Endothelial cell of umbilical vein (primary cell): Measurements from ENCODE around the gene DPY19L3. TPM values are rescaled to one million over a fixed set of nuclear protein-coding genes. Genes with fewer than 3 reads are reported as not detected.
A peak's percentile ranks its signal among the peaks of the same experiment; 100 is the strongest.

ENCODE experiments used
- BruUV-seq: library from RNA; stranded (reverse); fragments of 400-500 nt; replicated peaks from 2 replicates; lab custom pipeline; 2021; lab: Mats Ljungman, UMichigan
- CTCF ChIA-PET: fragments of 300-600, 350-600 bp; sonication (Branson Sonifier 250); formaldehyde crosslinking; loops from one replicate; lab custom pipeline; 2021; ENCODE audit warnings: antibody characterized with exemption, inconsistent platforms; lab: Charles Lee
- POLR2A ChIA-PET: fragments of 300-600, 350-600 bp; sonication (Branson Sonifier 250); formaldehyde crosslinking; loops from one replicate; lab custom pipeline; 2021; ENCODE audit warnings: antibody characterized with exemption, inconsistent platforms; lab: Charles Lee
- DNase-seq: peaks from one replicate; pipeline ENCODE4 v3.0.0-alpha.2; 2011; ENCODE audit warnings: low read depth, low spot score
- FAIRE-seq: peaks from 2 replicates; lab custom pipeline; 2011; peaks lifted over from hg19 to GRCh38; lab: Jason Lieb, UNC
- H2AFZ ChIP-seq: 2 replicates; pipeline ENCODE4 v1.6.0; 2012; ENCODE audit warnings: low read depth, low read length, control low read depth, inconsistent platforms
- H3K27ac ChIP-seq: 2 replicates; pipeline ENCODE4 v1.5.1; 2011; ENCODE audit warnings: low read depth, mild to moderate bottlenecking, control low read depth, low read length, moderate library complexity; ENCODE audit not compliant: insufficient read depth
- H3K27me3 ChIP-seq, 2 experiments: 2 replicates each; pipeline versions ENCODE4 v1.6.0 to v1.6.1; 2011; ENCODE audit warnings: low read length in 2 of 2, mixed read lengths in 1 of 2; ENCODE audit not compliant: control insufficient read depth in 2 of 2, insufficient read depth in 2 of 2
- H3K36me3 ChIP-seq, 2 experiments: 2 replicates in 1 of 2; 3 replicates in 1 of 2; pipeline ENCODE4 v1.5.1; 2011; ENCODE audit warnings: low read length in 2 of 2, mild to moderate bottlenecking in 1 of 2, moderate library complexity in 1 of 2; ENCODE audit not compliant: control insufficient read depth in 2 of 2, insufficient read depth in 2 of 2; ENCODE audit errors: extremely low read depth in 1 of 2
- H3K4me1 ChIP-seq: 3 replicates; pipeline ENCODE4 v1.5.1; 2011; ENCODE audit warnings: mild to moderate bottlenecking, low read length; ENCODE audit not compliant: control insufficient read depth, insufficient read depth; ENCODE audit errors: extremely low read depth
- H3K4me2 ChIP-seq: 2 replicates; pipeline ENCODE4 v1.6.1; 2011; ENCODE audit warnings: low read length, control low read depth, mixed read lengths; ENCODE audit not compliant: insufficient read depth
- H3K4me3 ChIP-seq, 3 experiments: fragments of 200-600 bp in 1 of 3; sonication (generic), shearing (Covaris generic) in 1 of 3; replicated peaks in 1 of 3; 2 replicates each; pipeline ENCODE4 v1.5.1; 2011 to 2016; ENCODE audit warnings: control low read depth in 3 of 3, low read length in 3 of 3, mild to moderate bottlenecking in 2 of 3, inconsistent platforms in 1 of 3, low read depth in 1 of 3, moderate library complexity in 1 of 3; ENCODE audit not compliant: insufficient read depth in 1 of 3
- H3K79me2 ChIP-seq: 2 replicates; pipeline ENCODE4 v1.6.0; 2012; ENCODE audit warnings: low read length, inconsistent platforms; ENCODE audit not compliant: control insufficient read depth, insufficient read depth
- H3K9ac ChIP-seq: replicated peaks from 2 replicates; pipeline ENCODE3; 2011; ENCODE audit warnings: low read length, control low read depth; ENCODE audit not compliant: insufficient read depth; ENCODE audit errors: extremely low read depth
- H3K9me1 ChIP-seq: replicated peaks from 3 replicates; pipeline ENCODE4 v1.6.0; 2011; ENCODE audit warnings: mild to moderate bottlenecking, low read length; ENCODE audit not compliant: control insufficient read depth, insufficient read depth; ENCODE audit errors: extremely low read depth
- H3K9me3 ChIP-seq: replicated peaks from 2 replicates; pipeline ENCODE4 v1.5.1; 2012; ENCODE audit warnings: low read length, inconsistent platforms; ENCODE audit not compliant: control insufficient read depth, insufficient read depth
- H4K20me1 ChIP-seq: replicated peaks from 2 replicates; pipeline ENCODE3; 2011; ENCODE audit warnings: mild to moderate bottlenecking, low read length; ENCODE audit not compliant: control insufficient read depth, insufficient read depth; ENCODE audit errors: extremely low read depth
- CTCF ChIP-seq, 2 donors: IDR thresholded peaks; 1 replicate in 1 of 2; 2 replicates in 1 of 2; pipeline ENCODE4 v1.5.1; 2011; ENCODE audit warnings: low read length in 2 of 2, mild to moderate bottlenecking in 2 of 2, moderate library complexity in 2 of 2, control low read depth in 1 of 2, inconsistent platforms in 1 of 2, low read depth in 1 of 2; ENCODE audit not compliant: insufficient read depth in 1 of 2; ENCODE audit errors: extremely low read depth in 1 of 2
- FOS ChIP-seq: IDR thresholded peaks from 2 replicates; pipeline ENCODE4 v1.6.1; 2011; ENCODE audit warnings: mild to moderate bottlenecking, low read length, moderate library complexity, borderline replicate concordance; ENCODE audit not compliant: insufficient read depth
- GATA2 ChIP-seq: IDR thresholded peaks from 2 replicates; pipeline ENCODE4 v1.7.0; 2011; ENCODE audit warnings: low read depth, mild to moderate bottlenecking, moderate library complexity, mixed read lengths, low read length; ENCODE audit not compliant: insufficient read length, insufficient read depth
- JUN ChIP-seq: IDR thresholded peaks from 2 replicates; pipeline ENCODE4 v1.6.1; 2011; ENCODE audit warnings: borderline replicate concordance, low read depth; ENCODE audit not compliant: insufficient read length, insufficient read depth
- MAX ChIP-seq: IDR thresholded peaks from 2 replicates; pipeline ENCODE4 v1.6.1; 2011; ENCODE audit not compliant: insufficient read depth, insufficient read length
- MYC ChIP-seq: IDR thresholded peaks from one replicate; pipeline ENCODE4 v1.6.1; 2011; ENCODE audit warnings: mild to moderate bottlenecking, low read depth, low read length
- POLR2A ChIP-seq: IDR thresholded peaks from 2 replicates; pipeline ENCODE4 v1.6.1; 2012; ENCODE audit warnings: low read depth, mild to moderate bottlenecking, control low read depth, low read length
- POLR2AphosphoS5 ChIP-seq: IDR thresholded peaks from 2 replicates; pipeline ENCODE4 v1.6.1; 2012; ENCODE audit warnings: low read depth, mild to moderate bottlenecking, control low read depth, low read length, moderate library complexity; ENCODE audit not compliant: insufficient read depth
- dilution Hi-C: fragments of 300-500 bp; cut with MboI; formaldehyde crosslinking; loops from one replicate; pipeline ENCODE4 v1.15.0; 2019; ENCODE audit warnings: low sequenced_read_pairs; ENCODE audit not compliant: extremely low pct_ligation_motif_present
- intact Hi-C: fragments of 100-400 bp; cut with micrococcal nuclease; formaldehyde crosslinking; loops from one replicate; pipeline ENCODE4 v1.10.0; 2022
- polyA plus RNA-seq, 4 experiments: library from polyadenylated mRNA; depleted of rRNA in 3 of 4; stranded (reverse) in 3 of 4; unstranded in 1 of 4; fragments of >200 nt; gene quantifications; 2 replicates each; pipeline versions ENCODE4 v1.2.1 to v1.2.3, GENCODE V29; 2011 to 2012; ENCODE audit warnings: missing spikeins in 1 of 4
- total RNA-seq: library from RNA; stranded (reverse); gene quantifications from 2 replicates; pipeline ENCODE4 v1.2.3, GENCODE V29; 2021

DPY19L3 gene
- total and polyA plus RNA-seq, 2 donors (not counting 3 experiments of a cell fraction or from before 2014, with no cell fraction given): 36.1 to 39.5 TPM

DNA sequence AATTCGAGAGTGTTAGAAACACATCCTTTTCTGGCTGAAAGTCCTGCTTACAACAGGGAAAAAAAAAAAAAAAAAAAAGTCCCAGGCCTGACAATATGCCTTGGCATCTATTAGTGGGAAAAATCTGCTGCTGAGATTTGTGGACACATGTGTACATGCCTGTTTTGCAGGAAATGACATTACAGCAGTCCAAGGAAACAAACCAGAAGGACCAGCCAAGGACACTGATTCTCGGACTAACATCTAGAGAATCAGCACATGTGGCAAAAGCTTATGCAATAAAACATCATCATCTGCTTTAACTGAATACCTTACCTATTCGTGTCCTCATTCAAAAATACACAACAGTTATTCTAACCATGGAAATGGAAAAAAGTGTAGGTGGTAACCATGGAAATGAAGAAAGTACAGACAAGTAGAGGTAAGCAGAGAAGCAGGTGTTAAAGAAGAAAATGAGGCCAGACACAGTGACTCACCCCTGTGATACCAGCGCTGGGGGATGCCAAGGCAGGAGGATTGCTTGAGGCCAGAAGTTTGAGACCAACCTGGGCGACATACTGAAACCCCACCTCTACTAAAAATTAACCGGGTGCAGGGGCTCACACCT lies 9.4 kb upstream of the DPY19L3 start:
- no peak overlapping the region for H2AFZ ChIP-seq
- H3K4me2 ChIP-seq: no peak overlapping the region
- CTCF ChIA-PET: no interaction called here

GRCh38 chr19:32397671-32398101 lies 7.9 kb upstream of the DPY19L3 start:
- H3K4me1 ChIP-seq: no peaks in the 10 kb centered on the region
- no peaks in the 10 kb centered on the region for H3K27me3 ChIP-seq
- no peak overlapping the region for H3K9ac ChIP-seq
- no peak for DNase-seq
- CTCF ChIA-PET: no interaction called here
- no TSS peak for BruUV-seq
- no peak overlapping the region for H3K4me2 ChIP-seq
- H2AFZ ChIP-seq: peak overlapping the region; percentile 16
- H3K27ac ChIP-seq: no peak overlapping the region
- no peaks in the 10 kb centered on the region for H3K36me3 ChIP-seq
- no peak for FAIRE-seq
- TF ChIP-seq CTCF (IDR thresholded peaks at IDR 0.05; ENCODE audit: extremely low read depth in 1 of 2, insufficient read depth in 1 of 2, low read depth in 1 of 2, low read length in 2 of 2) (no peak), POLR2A (no peak), MYC (no peak), MAX (no peak), GATA2 (no peak), JUN (no peak), FOS (peak; percentile 11), POLR2AphosphoS5 (no peak)
- intact Hi-C loops: no loop called here
- dilution Hi-C loops: no loop called here
- no peaks in the 10 kb centered on the region for H4K20me1 ChIP-seq
- H3K9me3 ChIP-seq: no peaks in the 10 kb centered on the region
- POLR2A ChIA-PET: no interaction called here
- no peaks in the 10 kb centered on the region for H3K9me1 ChIP-seq
- H3K4me3 ChIP-seq: no peak overlapping the region
- H3K79me2 ChIP-seq: no peaks in the 10 kb centered on the region

More for the DNA sequence above, 9.4 kb upstream of the DPY19L3 start:
- POLR2A ChIA-PET: no interaction called here
- no peak overlapping the region for H3K4me3 ChIP-seq
- H3K9ac ChIP-seq: no peak overlapping the region
- no TSS peak for BruUV-seq
- dilution Hi-C loops: no loop called here
- no peaks in the 10 kb centered on the region for H3K4me1 ChIP-seq
- no peak for TF ChIP-seq CTCF (IDR thresholded peaks at IDR 0.05; ENCODE audit: extremely low read depth in 1 of 2, insufficient read depth in 1 of 2, low read depth in 1 of 2, low read length in 2 of 2)
- no peak overlapping the region for H3K27ac ChIP-seq
- no peak for FAIRE-seq
- no peaks in the 10 kb centered on the region for H3K9me1 ChIP-seq
- H3K9me3 ChIP-seq: no peaks in the 10 kb centered on the region
- intact Hi-C loops: no loop called here
- no peaks in the 10 kb centered on the region for H3K79me2 ChIP-seq
- no peaks in the 10 kb centered on the region for H3K36me3 ChIP-seq
- DNase-seq: no peak
- H4K20me1 ChIP-seq: no peaks in the 10 kb centered on the region
- no peaks in the 10 kb centered on the region for H3K27me3 ChIP-seq
